Activated CD8-positive, alpha-beta T cell treated with anti-CD3 and anti-CD28 coated beads for 36 hours (primary cell): ENCODE data around the gene SOX11. TPM values are rescaled to one million over a fixed set of nuclear protein-coding genes. Genes with fewer than 3 reads are reported as not detected.
A peak's percentile ranks its signal among the peaks of the same experiment; 100 is the strongest.

ENCODE experiments used
- ATAC-seq: fragments of 200-7000 bp; cut with Tn5 transposase; one replicate; pipeline ENCODE4 v1.10.0; 2021; ENCODE audit warnings: mild to moderate bottlenecking, moderate library complexity
- CTCF ChIA-PET: fragments of 350-600 bp; sonication (Branson Sonifier 250); formaldehyde crosslinking; loops from one replicate; lab custom pipeline; 2021; ENCODE audit warnings: antibody characterized with exemption; lab: Charles Lee
- POLR2A ChIA-PET: fragments of 350-600 bp; sonication (Branson Sonifier 250); formaldehyde crosslinking; loops from one replicate; lab custom pipeline; 2021; ENCODE audit warnings: antibody characterized with exemption; lab: Charles Lee
- DNase-seq: peaks from one replicate; pipeline ENCODE4 v3.0.0-alpha.2; 2020
- H3K27ac Mint-ChIP-seq: one replicate; pipeline ENCODE4 v1.8.0; 2021; ENCODE audit warnings: mild to moderate bottlenecking, mixed read lengths
- H3K27me3 Mint-ChIP-seq: one replicate; pipeline ENCODE4 v1.8.0; 2021; ENCODE audit warnings: mixed read lengths
- H3K36me3 Mint-ChIP-seq: one replicate; pipeline ENCODE4 v1.8.0; 2021; ENCODE audit warnings: low read depth, mixed read lengths
- H3K4me1 Mint-ChIP-seq: one replicate; pipeline ENCODE4 v1.8.0; 2021; ENCODE audit warnings: low read depth, mixed read lengths
- H3K4me3 Mint-ChIP-seq: one replicate; pipeline ENCODE4 v1.8.0; 2021; ENCODE audit warnings: mild to moderate bottlenecking, moderate library complexity, mixed read lengths
- H3K9me3 Mint-ChIP-seq: one replicate; pipeline ENCODE4 v1.8.0; 2021; ENCODE audit warnings: mixed read lengths
- intact Hi-C: fragments of 100-400 bp; cut with micrococcal nuclease; formaldehyde crosslinking; loops from one replicate; pipeline ENCODE4 v1.10.0; 2022
- total RNA-seq, 2 experiments: library from RNA; stranded (reverse); gene quantifications; one replicate each; pipeline ENCODE4 v1.2.3, GENCODE V29; 2021
- TF ChIP-seq, protein P1 (sequence below): fragments of 200-600 bp; IDR thresholded peaks from one replicate; pipeline ENCODE4 v1.8.0; 2022; ENCODE audit warnings: antibody characterized with exemption, mild to moderate bottlenecking

SOX11 gene
- total RNA-seq, 2 experiments from 2014 or later: not detected

DNA sequence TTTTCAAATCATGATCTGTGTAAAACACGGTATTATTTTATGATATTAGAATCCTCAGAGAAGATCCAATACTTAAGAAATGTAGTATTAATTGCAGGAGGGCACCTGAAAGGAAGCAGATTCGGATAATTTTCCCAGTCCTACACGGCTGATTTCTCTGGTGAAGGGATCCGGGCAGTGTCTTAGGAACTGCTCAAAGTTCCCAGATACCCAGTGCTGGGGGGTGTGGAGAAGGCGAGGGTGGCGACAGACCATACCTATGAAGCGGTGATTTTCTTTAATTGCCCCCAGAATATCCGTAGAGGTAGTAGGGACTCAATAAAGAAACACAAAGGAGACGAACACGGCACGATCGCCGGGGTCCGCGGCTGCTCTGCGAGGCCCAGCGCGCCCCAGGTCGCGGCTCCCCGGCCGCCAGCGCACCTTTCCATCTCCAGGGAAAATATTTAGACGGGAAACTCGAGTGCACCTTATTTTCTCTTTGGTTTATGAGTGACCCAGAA lies 1.4 kb upstream of the SOX11 start:
- DNase-seq (no peak), ATAC-seq (no peak)
- TF ChIP-seq, protein P1, sequence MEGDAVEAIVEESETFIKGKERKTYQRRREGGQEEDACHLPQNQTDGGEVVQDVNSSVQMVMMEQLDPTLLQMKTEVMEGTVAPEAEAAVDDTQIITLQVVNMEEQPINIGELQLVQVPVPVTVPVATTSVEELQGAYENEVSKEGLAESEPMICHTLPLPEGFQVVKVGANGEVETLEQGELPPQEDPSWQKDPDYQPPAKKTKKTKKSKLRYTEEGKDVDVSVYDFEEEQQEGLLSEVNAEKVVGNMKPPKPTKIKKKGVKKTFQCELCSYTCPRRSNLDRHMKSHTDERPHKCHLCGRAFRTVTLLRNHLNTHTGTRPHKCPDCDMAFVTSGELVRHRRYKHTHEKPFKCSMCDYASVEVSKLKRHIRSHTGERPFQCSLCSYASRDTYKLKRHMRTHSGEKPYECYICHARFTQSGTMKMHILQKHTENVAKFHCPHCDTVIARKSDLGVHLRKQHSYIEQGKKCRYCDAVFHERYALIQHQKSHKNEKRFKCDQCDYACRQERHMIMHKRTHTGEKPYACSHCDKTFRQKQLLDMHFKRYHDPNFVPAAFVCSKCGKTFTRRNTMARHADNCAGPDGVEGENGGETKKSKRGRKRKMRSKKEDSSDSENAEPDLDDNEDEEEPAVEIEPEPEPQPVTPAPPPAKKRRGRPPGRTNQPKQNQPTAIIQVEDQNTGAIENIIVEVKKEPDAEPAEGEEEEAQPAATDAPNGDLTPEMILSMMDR: no peak
- CTCF ChIA-PET: no interaction called here
- Mint-ChIP-seq H3K27me3 (peaks cover 51% of the 10 kb centered on the region), H3K27ac (no peak overlapping the region), H3K4me1 (peaks cover 10% of the 10 kb centered on the region), H3K9me3 (no peaks in the 10 kb centered on the region), H3K36me3 (no peaks in the 10 kb centered on the region), H3K4me3 (no peak overlapping the region)
- POLR2A ChIA-PET: no interaction called here
- intact Hi-C loops: no loop called here

DNA sequence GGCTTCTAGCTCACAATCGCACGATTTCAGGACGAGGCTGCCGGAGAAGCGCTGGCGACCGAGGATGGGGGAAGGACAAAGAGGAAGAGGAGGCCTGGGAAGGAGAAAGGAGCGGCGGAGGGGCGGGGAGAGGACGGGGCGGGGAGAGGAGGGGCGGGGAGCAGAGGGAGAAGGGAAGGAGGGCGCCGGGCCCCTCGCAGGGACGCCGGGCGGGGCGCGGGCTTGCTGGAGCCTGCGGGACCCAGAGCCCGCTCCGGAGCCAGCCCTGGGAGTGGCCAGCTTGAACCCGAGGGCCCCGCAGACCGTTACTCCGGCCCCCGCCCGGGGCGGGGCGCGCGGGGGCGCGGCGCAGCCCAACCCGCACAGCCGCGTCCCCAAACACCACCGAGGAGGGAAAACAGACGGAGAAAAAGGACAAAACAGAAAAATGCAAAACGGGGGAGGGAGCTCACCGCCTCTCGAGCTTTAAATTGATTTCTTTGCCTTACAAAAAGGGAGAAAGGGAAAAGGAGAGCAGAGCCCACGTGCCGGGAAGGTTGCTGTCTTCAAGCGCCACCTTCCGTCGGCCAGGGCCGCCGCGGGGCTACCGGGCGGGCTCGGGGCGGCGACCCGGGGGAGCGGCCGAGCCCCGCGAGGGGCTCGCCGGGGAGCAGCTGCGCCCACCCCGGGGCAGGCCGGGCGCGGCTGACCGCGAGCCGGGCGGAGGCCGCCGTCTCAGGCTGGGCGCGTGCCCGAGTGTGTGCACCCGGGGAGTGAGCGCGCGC lies 781 bp upstream of the SOX11 start:
- TF ChIP-seq, protein P1: no peak
- DNase-seq: no peak
- Mint-ChIP-seq H3K27ac (no peak overlapping the region), H3K4me1 (peaks cover 12% of the 10 kb centered on the region), H3K9me3 (no peaks in the 10 kb centered on the region), H3K27me3 (peaks cover 54% of the 10 kb centered on the region), H3K36me3 (peaks cover 1% of the 10 kb centered on the region), H3K4me3 (peak overlapping the region; percentile 19)
- ATAC-seq: no peak
- CTCF ChIA-PET: no interaction called here
- POLR2A ChIA-PET: no interaction called here
- intact Hi-C loops: no loop called here

DNA sequence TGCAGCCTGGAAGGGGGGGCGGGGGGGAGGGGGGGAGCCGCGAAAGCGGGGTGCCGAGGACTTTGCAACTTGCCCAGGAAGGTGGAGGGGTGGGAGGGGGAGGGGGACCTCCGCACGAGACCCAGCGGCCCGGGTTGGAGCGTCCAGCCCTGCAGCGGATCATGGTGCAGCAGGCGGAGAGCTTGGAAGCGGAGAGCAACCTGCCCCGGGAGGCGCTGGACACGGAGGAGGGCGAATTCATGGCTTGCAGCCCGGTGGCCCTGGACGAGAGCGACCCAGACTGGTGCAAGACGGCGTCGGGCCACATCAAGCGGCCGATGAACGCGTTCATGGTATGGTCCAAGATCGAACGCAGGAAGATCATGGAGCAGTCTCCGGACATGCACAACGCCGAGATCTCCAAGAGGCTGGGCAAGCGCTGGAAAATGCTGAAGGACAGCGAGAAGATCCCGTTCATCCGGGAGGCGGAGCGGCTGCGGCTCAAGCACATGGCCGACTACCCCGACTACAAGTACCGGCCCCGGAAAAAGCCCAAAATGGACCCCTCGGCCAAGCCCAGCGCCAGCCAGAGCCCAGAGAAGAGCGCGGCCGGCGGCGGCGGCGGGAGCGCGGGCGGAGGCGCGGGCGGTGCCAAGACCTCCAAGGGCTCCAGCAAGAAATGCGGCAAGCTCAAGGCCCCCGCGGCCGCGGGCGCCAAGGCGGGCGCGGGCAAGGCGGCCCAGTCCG lies 540 bp downstream of the SOX11 start:
- no peak for ATAC-seq
- TF ChIP-seq, protein P1: no peak
- H3K4me1 Mint-ChIP-seq: peaks cover 12% of the 10 kb centered on the region
- no peak overlapping the region for H3K27ac Mint-ChIP-seq
- peaks cover 59% of the 10 kb centered on the region for H3K27me3 Mint-ChIP-seq
- no peak overlapping the region for H3K4me3 Mint-ChIP-seq
- CTCF ChIA-PET: no interaction called here
- DNase-seq: no peak
- H3K9me3 Mint-ChIP-seq: no peaks in the 10 kb centered on the region
- POLR2A ChIA-PET: no interaction called here
- intact Hi-C loops: no loop called here
- peaks cover 1% of the 10 kb centered on the region for H3K36me3 Mint-ChIP-seq

DNA sequence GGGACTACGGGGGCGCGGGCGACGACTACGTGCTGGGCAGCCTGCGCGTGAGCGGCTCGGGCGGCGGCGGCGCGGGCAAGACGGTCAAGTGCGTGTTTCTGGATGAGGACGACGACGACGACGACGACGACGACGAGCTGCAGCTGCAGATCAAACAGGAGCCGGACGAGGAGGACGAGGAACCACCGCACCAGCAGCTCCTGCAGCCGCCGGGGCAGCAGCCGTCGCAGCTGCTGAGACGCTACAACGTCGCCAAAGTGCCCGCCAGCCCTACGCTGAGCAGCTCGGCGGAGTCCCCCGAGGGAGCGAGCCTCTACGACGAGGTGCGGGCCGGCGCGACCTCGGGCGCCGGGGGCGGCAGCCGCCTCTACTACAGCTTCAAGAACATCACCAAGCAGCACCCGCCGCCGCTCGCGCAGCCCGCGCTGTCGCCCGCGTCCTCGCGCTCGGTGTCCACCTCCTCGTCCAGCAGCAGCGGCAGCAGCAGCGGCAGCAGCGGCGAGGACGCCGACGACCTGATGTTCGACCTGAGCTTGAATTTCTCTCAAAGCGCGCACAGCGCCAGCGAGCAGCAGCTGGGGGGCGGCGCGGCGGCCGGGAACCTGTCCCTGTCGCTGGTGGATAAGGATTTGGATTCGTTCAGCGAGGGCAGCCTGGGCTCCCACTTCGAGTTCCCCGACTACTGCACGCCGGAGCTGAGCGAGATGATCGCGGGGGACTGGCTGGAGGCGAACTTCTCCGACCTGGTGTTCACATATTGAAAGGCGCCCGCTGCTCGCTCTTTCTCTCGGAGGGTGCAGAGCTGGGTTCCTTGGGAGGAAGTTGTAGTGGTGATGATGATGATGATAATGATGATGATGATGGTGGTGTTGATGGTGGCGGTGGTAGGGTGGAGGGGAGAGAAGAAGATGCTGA lies 1.4 kb downstream of the SOX11 start:
- intact Hi-C loops: no loop called here

More for the DNA sequence above, 1.4 kb downstream of the SOX11 start:
- ATAC-seq: no peak
- POLR2A ChIA-PET: no interaction called here
- no peak for DNase-seq
- Mint-ChIP-seq H3K9me3 (no peaks in the 10 kb centered on the region), H3K36me3 (peaks cover 1% of the 10 kb centered on the region), H3K4me3 (peak overlapping the region; percentile 3), H3K27me3 (peaks cover 61% of the 10 kb centered on the region), H3K4me1 (peaks cover 12% of the 10 kb centered on the region), H3K27ac (no peak overlapping the region)
- TF ChIP-seq, protein P1: no peak
- CTCF ChIA-PET: no interaction called here
